Measurements from ENCODE around the gene NOVA2.
"Not testable (repeated sequence)": the region's sequence is repeated elsewhere in the genome, so short reads cannot be mapped to it uniquely, and the experiment has no call there.

The NOVA2 gene

GRCh38 chr19:45922281-45922680 is 51.4 kb downstream of the NOVA2 start:
- DNase-seq (ENCODE audit: low spot score): no peak

GRCh38 chr19:45920458-45920857 is 53.2 kb downstream of the NOVA2 start:
- no peak for DNase-seq (ENCODE audit: low spot score)

GRCh38 chr19:45919678-45920077 is 54.0 kb downstream of the NOVA2 start:
- no peak for DNase-seq (ENCODE audit: low spot score)

- no peak for DNase-seq (ENCODE audit: low spot score)
Measured at GRCh38 chr19:45918721-45919120, 54.9 kb downstream of the NOVA2 start.

GRCh38 chr19:45917421-45918091 is 56.1 kb downstream of the NOVA2 start:
- DNase-seq (ENCODE audit: low spot score): no peak

- no peak for DNase-seq (ENCODE audit: low spot score)
Measured at GRCh38 chr19:45913874-45914830, 59.5 kb downstream of the NOVA2 start, which contains the start of gene NANOS2. NANOS2 (minus strand) TSS chr19:45914778; CDS start chr19:45914693, 85 bp downstream.

GRCh38 chr19:45911291-45911690 is 62.4 kb downstream of the NOVA2 start:
- no peak for DNase-seq (ENCODE audit: low spot score)

GRCh38 chr19:45908956-45909355 is 64.7 kb downstream of the NOVA2 start:
- DNase-seq (ENCODE audit: low spot score): no peak

- DNase-seq (ENCODE audit: low spot score): no peak
Measured at GRCh38 chr19:45906221-45906620, 67.4 kb downstream of the NOVA2 start.

GRCh38 chr19:45905011-45905410 is 68.7 kb downstream of the NOVA2 start:
- DNase-seq (ENCODE audit: low spot score): no peak

GRCh38 chr19:45902651-45903625 is 70.7 kb downstream of the NOVA2 start:
- DNase-seq (ENCODE audit: low spot score): peak; percentile 100

- no peak for DNase-seq (ENCODE audit: low spot score)
Measured at GRCh38 chr19:45901912-45902650, 71.6 kb downstream of the NOVA2 start, which contains the start of gene MYPOP. MYPOP (minus strand) TSS chr19:45902613; CDS start chr19:45901773, 840 bp downstream.

- DNase-seq (ENCODE audit: low spot score): peak; percentile 62
Measured at GRCh38 chr19:45901432-45901911, 72.2 kb downstream of the NOVA2 start.

- no peak for DNase-seq (ENCODE audit: low spot score)
Measured at GRCh38 chr19:45900738-45901431, 72.8 kb downstream of the NOVA2 start.

GRCh38 chr19:45899919-45900589 is 73.6 kb downstream of the NOVA2 start:
- DNase-seq (ENCODE audit: low spot score): no peak

GRCh38 chr19:45899253-45899652 is 74.4 kb downstream of the NOVA2 start:
- no peak for DNase-seq (ENCODE audit: low spot score)

GRCh38 chr19:45897261-45897812 is 76.3 kb downstream of the NOVA2 start:
- DNase-seq (ENCODE audit: low spot score): no peak

GRCh38 chr19:45895983-45896599 is 77.6 kb downstream of the NOVA2 start:
- DNase-seq (ENCODE audit: low spot score): not testable (repeated sequence)

GRCh38 chr19:45895519-45895972 is 78.1 kb downstream of the NOVA2 start:
- no peak for DNase-seq (ENCODE audit: low spot score)

Data from GM03348 (cell line).